GM23338 (cell line): Measurements from ENCODE around the gene CATSPERD. TPM values are rescaled to one million over a fixed set of nuclear protein-coding genes. Genes with fewer than 3 reads are reported as not detected.

Experiments
- ATAC-seq: fragments of 200-7000 bp; cut with Tn5 transposase; 3 replicates; pipeline ENCODE4 v1.9.1; 2020
- DNase-seq: peaks from one replicate; pipeline ENCODE4 v3.0.0-alpha.2; 2015; ENCODE audit warnings: low spot score
- H2AFZ ChIP-seq: fragments of 200-600 bp; sonication (generic); 2 replicates; pipeline ENCODE4 v1.8.0; 2016; ENCODE audit warnings: antibody characterized with exemption, mild to moderate bottlenecking, moderate library complexity
- H3F3A ChIP-seq: fragments of 200-600 bp; sonication (generic); replicated peaks from 2 replicates; pipeline ENCODE4 v1.8.0; 2017; ENCODE audit warnings: antibody characterized with exemption, mixed run types, low read depth
- H3K27ac ChIP-seq: fragments of 200-600 bp; sonication (generic); 2 replicates; pipeline ENCODE4 v1.6.1; 2016; ENCODE audit warnings: low read depth
- H3K27me3 ChIP-seq: fragments of 200-600 bp; sonication (generic); 2 replicates; pipeline ENCODE4 v1.8.0; 2016; ENCODE audit warnings: mild to moderate bottlenecking, mixed run types, moderate library complexity; ENCODE audit not compliant: insufficient read depth
- H3K36me3 ChIP-seq: fragments of 200-600 bp; sonication (generic); 2 replicates; pipeline ENCODE4 v1.8.0; 2016; ENCODE audit warnings: mild to moderate bottlenecking; ENCODE audit not compliant: insufficient read depth
- H3K4me1 ChIP-seq: fragments of 200-600 bp; sonication (generic); 2 replicates; pipeline ENCODE4 v1.8.0; 2016; ENCODE audit warnings: mild to moderate bottlenecking, moderate library complexity; ENCODE audit not compliant: insufficient read depth
- H3K4me2 ChIP-seq: fragments of 200-600 bp; sonication (generic); 2 replicates; pipeline ENCODE4 v1.7.1; 2017; ENCODE audit warnings: mixed run types
- H3K4me3 ChIP-seq: fragments of 200-600 bp; sonication (generic); 2 replicates; pipeline ENCODE4 v1.6.1; 2016; ENCODE audit warnings: mixed run types
- H3K79me2 ChIP-seq: fragments of 200-600 bp; sonication (generic); replicated peaks from 2 replicates; pipeline ENCODE4 v1.8.0; 2017; ENCODE audit warnings: mild to moderate bottlenecking; ENCODE audit not compliant: insufficient read depth
- H3K9me2 ChIP-seq: fragments of 200-600 bp; sonication (generic); 2 replicates; pipeline ENCODE4 v1.8.0; 2017; ENCODE audit not compliant: insufficient read depth
- H4K20me1 ChIP-seq: fragments of 200-600 bp; sonication (generic); replicated peaks from 2 replicates; pipeline ENCODE4 v1.8.0; 2017; ENCODE audit warnings: mild to moderate bottlenecking; ENCODE audit not compliant: insufficient read depth
- H3K27ac Mint-ChIP-seq: 2 replicates; pipeline ENCODE4 v1.8.0; 2020; ENCODE audit warnings: inconsistent platforms, mild to moderate bottlenecking, moderate library complexity, mixed read lengths
- H3K27me3 Mint-ChIP-seq: 3 replicates; pipeline ENCODE4 v1.8.0; 2022; ENCODE audit warnings: low read depth, mild to moderate bottlenecking, moderate library complexity, mixed read lengths, inconsistent platforms; ENCODE audit not compliant: insufficient read depth, poor library complexity
- H3K36me3 Mint-ChIP-seq: 3 replicates; pipeline ENCODE4 v1.8.0; 2021; ENCODE audit warnings: low read depth, mild to moderate bottlenecking, inconsistent platforms, moderate library complexity, mixed read lengths
- H3K4me1 Mint-ChIP-seq: 3 replicates; pipeline ENCODE4 v1.8.0; 2020; ENCODE audit warnings: mild to moderate bottlenecking, inconsistent platforms, mixed read lengths
- H3K4me3 Mint-ChIP-seq: 3 replicates; pipeline ENCODE4 v1.8.0; 2021; ENCODE audit warnings: moderate library complexity, mild to moderate bottlenecking, inconsistent platforms, mixed read lengths
- H3K9me3 Mint-ChIP-seq: 3 replicates; pipeline ENCODE4 v1.8.0; 2020; ENCODE audit warnings: moderate library complexity, mild to moderate bottlenecking, inconsistent platforms, mixed read lengths
- CTCF ChIP-seq, 2 experiments: fragments of 200-600 bp in 1 of 2; sonication (generic) in 1 of 2; conservative IDR thresholded peaks; 2 replicates each; pipeline versions ENCODE4 v1.5.1 to v1.6.1; 2016 to 2017; ENCODE audit warnings: antibody characterized with exemption in 2 of 2, low read depth in 2 of 2, mild to moderate bottlenecking in 2 of 2, moderate library complexity in 1 of 2
- EZH2phosphoT487 ChIP-seq: fragments of 200-600 bp; sonication (generic); IDR thresholded peaks from one replicate; pipeline ENCODE4 v1.8.1; 2018; ENCODE audit warnings: antibody characterized with exemption; ENCODE audit not compliant: unreplicated experiment
- JUNB ChIP-seq: IDR thresholded peaks from one replicate; pipeline ENCODE4 v1.6.1; 2016; ENCODE audit warnings: antibody characterized with exemption; ENCODE audit not compliant: unreplicated experiment
- NANOG ChIP-seq: IDR thresholded peaks from 2 replicates; pipeline ENCODE4 v1.6.1; 2016; ENCODE audit warnings: antibody characterized with exemption, borderline replicate concordance
- polyA plus RNA-seq: library from polyadenylated mRNA; unstranded; fragments of >200 nt; fragmentation: Nextera tagmentation; extraction: Ambion mirVana; gene quantifications from 2 replicates; pipeline ENCODE4 v1.2.1, GENCODE V29; 2016
- total RNA-seq: library from RNA; depleted of rRNA; stranded (reverse); fragments of >200 nt; shearing (Covaris generic); gene quantifications from 2 replicates; pipeline ENCODE4 v1.2.3, GENCODE V29; 2014
- TF ChIP-seq, protein P1 (sequence below): IDR thresholded peaks from one replicate; pipeline ENCODE4 v1.6.1; 2018; ENCODE audit warnings: antibody characterized with exemption; ENCODE audit not compliant: unreplicated experiment

CATSPERD gene
- total and polyA plus RNA-seq, 2 experiments from 2014 or later = 0.17 TPM; not detected in 1

- peak overlapping the region; percentile 43 for H3K27ac Mint-ChIP-seq
- H2AFZ ChIP-seq = no peak overlapping the region
- peak overlapping the region; percentile 82 for H3K4me2 ChIP-seq
Observed at GRCh38 chr19:5686326-5686646, 34.2 kb upstream of the CATSPERD start.

GRCh38 chr19:5686647-5687359 lies 33.6 kb upstream of the CATSPERD start:
- Mint-ChIP-seq H3K36me3 (peaks cover 21% of the 10 kb centered on the region), H3K27ac (peak overlapping the region; percentile 43), H3K9me3 (peaks cover 8% of the 10 kb centered on the region; the same call in 1 of the 3 replicates), H3K4me3 (peak overlapping the region; percentile 76), H3K4me1 (peaks cover 5% of the 10 kb centered on the region), H3K27me3 (peaks cover 34% of the 10 kb centered on the region)
- 0 out of 2 replicates have a peak, but pooled peaks cover 4% of the 10 kb centered on the region for H4K20me1 ChIP-seq
- peak; percentile 98 for DNase-seq
- H2AFZ ChIP-seq = no peak overlapping the region; the same call in 1 of the 2 replicates
- peaks cover 17% of the 10 kb centered on the region for H3K79me2 ChIP-seq
- H3K4me2 ChIP-seq = peak overlapping the region; percentile 82
- H3K4me3 ChIP-seq = peak overlapping the region; percentile 76
- H3K27ac ChIP-seq = no peak overlapping the region
- H3K4me1 ChIP-seq = peaks cover 2% of the 10 kb centered on the region; the same call in 1 of the 2 replicates
- H3K27me3 ChIP-seq = no peaks in the 10 kb centered on the region
- peaks cover 9% of the 10 kb centered on the region for H3F3A ChIP-seq
- ATAC-seq = peak; percentile 67
- H3K9me2 ChIP-seq = peaks cover 3% of the 10 kb centered on the region
- H3K36me3 ChIP-seq = no peaks in the 10 kb centered on the region
- TF ChIP-seq NANOG = no peak
- TF ChIP-seq, protein P1, sequence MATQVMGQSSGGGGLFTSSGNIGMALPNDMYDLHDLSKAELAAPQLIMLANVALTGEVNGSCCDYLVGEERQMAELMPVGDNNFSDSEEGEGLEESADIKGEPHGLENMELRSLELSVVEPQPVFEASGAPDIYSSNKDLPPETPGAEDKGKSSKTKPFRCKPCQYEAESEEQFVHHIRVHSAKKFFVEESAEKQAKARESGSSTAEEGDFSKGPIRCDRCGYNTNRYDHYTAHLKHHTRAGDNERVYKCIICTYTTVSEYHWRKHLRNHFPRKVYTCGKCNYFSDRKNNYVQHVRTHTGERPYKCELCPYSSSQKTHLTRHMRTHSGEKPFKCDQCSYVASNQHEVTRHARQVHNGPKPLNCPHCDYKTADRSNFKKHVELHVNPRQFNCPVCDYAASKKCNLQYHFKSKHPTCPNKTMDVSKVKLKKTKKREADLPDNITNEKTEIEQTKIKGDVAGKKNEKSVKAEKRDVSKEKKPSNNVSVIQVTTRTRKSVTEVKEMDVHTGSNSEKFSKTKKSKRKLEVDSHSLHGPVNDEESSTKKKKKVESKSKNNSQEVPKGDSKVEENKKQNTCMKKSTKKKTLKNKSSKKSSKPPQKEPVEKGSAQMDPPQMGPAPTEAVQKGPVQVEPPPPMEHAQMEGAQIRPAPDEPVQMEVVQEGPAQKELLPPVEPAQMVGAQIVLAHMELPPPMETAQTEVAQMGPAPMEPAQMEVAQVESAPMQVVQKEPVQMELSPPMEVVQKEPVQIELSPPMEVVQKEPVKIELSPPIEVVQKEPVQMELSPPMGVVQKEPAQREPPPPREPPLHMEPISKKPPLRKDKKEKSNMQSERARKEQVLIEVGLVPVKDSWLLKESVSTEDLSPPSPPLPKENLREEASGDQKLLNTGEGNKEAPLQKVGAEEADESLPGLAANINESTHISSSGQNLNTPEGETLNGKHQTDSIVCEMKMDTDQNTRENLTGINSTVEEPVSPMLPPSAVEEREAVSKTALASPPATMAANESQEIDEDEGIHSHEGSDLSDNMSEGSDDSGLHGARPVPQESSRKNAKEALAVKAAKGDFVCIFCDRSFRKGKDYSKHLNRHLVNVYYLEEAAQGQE = no peak
- TF ChIP-seq EZH2phosphoT487 = no peak
- no peak for TF ChIP-seq JUNB

More at GRCh38 chr19:5686326-5686646, 34.2 kb upstream of the CATSPERD start:
- H3K27me3 ChIP-seq = no peaks in the 10 kb centered on the region
- Mint-ChIP-seq H3K4me1 (peaks cover 9% of the 10 kb centered on the region), H3K4me3 (peak overlapping the region; percentile 76), H3K36me3 (peaks cover 16% of the 10 kb centered on the region), H3K27me3 (peaks cover 36% of the 10 kb centered on the region), H3K9me3 (peaks cover 8% of the 10 kb centered on the region; the same call in 1 of the 3 replicates)
- H3K9me2 ChIP-seq = peaks cover 7% of the 10 kb centered on the region
- no peaks in the 10 kb centered on the region for H3K36me3 ChIP-seq
- H3K4me3 ChIP-seq = peak overlapping the region; percentile 76
- H3K27ac ChIP-seq = 0 out of 2 replicates have a peak overlapping the region, but pooled peaks have one; percentile 39
- peaks cover 12% of the 10 kb centered on the region for H3K79me2 ChIP-seq
- TF ChIP-seq JUNB (no peak), CTCF (conservative IDR thresholded peaks at IDR 0.05; ENCODE audit: low read depth in 2 of 2) (no peak), NANOG (no peak)
- no peak for DNase-seq
- 0 out of 2 replicates have a peak, but pooled peaks cover 4% of the 10 kb centered on the region for H4K20me1 ChIP-seq
- H3K4me1 ChIP-seq = peaks cover 2% of the 10 kb centered on the region; the same call in 1 of the 2 replicates
- H3F3A ChIP-seq = peaks cover 9% of the 10 kb centered on the region
- no peak for ATAC-seq
